ENCODE data around the gene IQCB1.

IQCB1 gene

GRCh38 chr3:121740896-121741295 is 94.0 kb downstream of the IQCB1 start:
- Histone ChIP-seq H3K36me3 (ENCODE audit: low read depth) (peaks cover 13% of the 10 kb centered on the region), H3K27ac (ENCODE audit: poor library complexity, severe bottlenecking) (no peak overlapping the region), H3K9me3 (ENCODE audit: severe bottlenecking) (no peaks in the 10 kb centered on the region), H3K4me3 (ENCODE audit: severe bottlenecking) (no peak overlapping the region), H3K27me3 (ENCODE audit: insufficient read depth, poor library complexity, severe bottlenecking) (no peaks in the 10 kb centered on the region), H3K4me1 (ENCODE audit: insufficient read depth, poor library complexity, severe bottlenecking) (no peaks in the 10 kb centered on the region)
- ATAC-seq (ENCODE audit: low read depth) (no peak), DNase-seq (ENCODE audit: low spot score) (no peak)
- no peak for TF ChIP-seq CTCF (IDR thresholded peaks at IDR 0.05; ENCODE audit: poor library complexity, severe bottlenecking)

- Histone ChIP-seq H3K36me3 (ENCODE audit: low read depth) (peaks cover 8% of the 10 kb centered on the region), H3K27me3 (ENCODE audit: insufficient read depth, poor library complexity, severe bottlenecking) (no peaks in the 10 kb centered on the region), H3K4me1 (ENCODE audit: insufficient read depth, poor library complexity, severe bottlenecking) (peaks cover 7% of the 10 kb centered on the region), H3K9me3 (ENCODE audit: severe bottlenecking) (no peaks in the 10 kb centered on the region), H3K4me3 (ENCODE audit: severe bottlenecking) (no peak overlapping the region), H3K27ac (ENCODE audit: poor library complexity, severe bottlenecking) (no peak overlapping the region)
- ATAC-seq (ENCODE audit: low read depth), result no peak
- TF ChIP-seq CTCF (IDR thresholded peaks at IDR 0.05; ENCODE audit: poor library complexity, severe bottlenecking), result no peak
- DNase-seq (ENCODE audit: low spot score), result no peak
Observed at GRCh38 chr3:121739902-121740301, 95.0 kb downstream of the IQCB1 start.

GRCh38 chr3:121737644-121738043 is 97.2 kb downstream of the IQCB1 start:
- no peak for TF ChIP-seq CTCF (IDR thresholded peaks at IDR 0.05; ENCODE audit: poor library complexity, severe bottlenecking)
- Histone ChIP-seq H3K4me1 (ENCODE audit: insufficient read depth, poor library complexity, severe bottlenecking) (peaks cover 7% of the 10 kb centered on the region), H3K27ac (ENCODE audit: poor library complexity, severe bottlenecking) (no peak overlapping the region), H3K27me3 (ENCODE audit: insufficient read depth, poor library complexity, severe bottlenecking) (no peaks in the 10 kb centered on the region), H3K9me3 (ENCODE audit: severe bottlenecking) (no peaks in the 10 kb centered on the region), H3K36me3 (ENCODE audit: low read depth) (peaks cover under 1% of the 10 kb centered on the region), H3K4me3 (ENCODE audit: severe bottlenecking) (no peak overlapping the region)
- DNase-seq (ENCODE audit: low spot score) (no peak), ATAC-seq (ENCODE audit: low read depth) (no peak)

GRCh38 chr3:121736112-121736511 is 98.7 kb downstream of the IQCB1 start:
- Histone ChIP-seq H3K36me3 (ENCODE audit: low read depth) (no peaks in the 10 kb centered on the region), H3K9me3 (ENCODE audit: severe bottlenecking) (no peaks in the 10 kb centered on the region), H3K27me3 (ENCODE audit: insufficient read depth, poor library complexity, severe bottlenecking) (no peaks in the 10 kb centered on the region), H3K4me1 (ENCODE audit: insufficient read depth, poor library complexity, severe bottlenecking) (peaks cover 22% of the 10 kb centered on the region), H3K27ac (ENCODE audit: poor library complexity, severe bottlenecking) (no peak overlapping the region), H3K4me3 (ENCODE audit: severe bottlenecking) (no peak overlapping the region)
- no peak for ATAC-seq (ENCODE audit: low read depth)
- TF ChIP-seq CTCF (IDR thresholded peaks at IDR 0.05; ENCODE audit: poor library complexity, severe bottlenecking), result no peak
- no peak for DNase-seq (ENCODE audit: low spot score)

- H3K4me1 ChIP-seq (ENCODE audit: insufficient read depth, poor library complexity, severe bottlenecking), result peaks cover 27% of the 10 kb centered on the region
- TF ChIP-seq CTCF (IDR thresholded peaks at IDR 0.05; ENCODE audit: poor library complexity, severe bottlenecking), result no peak
- no peak overlapping the region for H3K4me3 ChIP-seq (ENCODE audit: severe bottlenecking)
- H3K36me3 ChIP-seq (ENCODE audit: low read depth), result peaks cover 7% of the 10 kb centered on the region
- H3K9me3 ChIP-seq (ENCODE audit: severe bottlenecking), result no peaks in the 10 kb centered on the region
- DNase-seq (ENCODE audit: low spot score) (no peak), ATAC-seq (ENCODE audit: low read depth) (no peak)
- H3K27me3 ChIP-seq (ENCODE audit: insufficient read depth, poor library complexity, severe bottlenecking), result no peaks in the 10 kb centered on the region
- H3K27ac ChIP-seq (ENCODE audit: poor library complexity, severe bottlenecking), result no peak overlapping the region
Observed at GRCh38 chr3:121735047-121735696, 99.7 kb downstream of the IQCB1 start.
